Measurements from ENCODE around the gene SEC22B.
"Not testable (repeated sequence)": the region's sequence is repeated elsewhere in the genome, so short reads cannot be mapped to it uniquely, and the experiment has no call there.

- not testable (repeated sequence) for TF ChIP-seq PATZ1 (CRISPR knock-in tag; IDR thresholded peaks at IDR 0.05; ENCODE audit: borderline replicate concordance); ZFP30 (CRISPR knock-in tag; IDR thresholded peaks at IDR 0.05); ARNTL (CRISPR knock-in tag; IDR thresholded peaks at IDR 0.05; ENCODE audit: borderline replicate concordance, low read depth); SNAI2 (CRISPR knock-in tag; IDR thresholded peaks at IDR 0.05); ZNF8 (CRISPR knock-in tag; IDR thresholded peaks at IDR 0.05); GLIS3 (CRISPR knock-in tag; IDR thresholded peaks at IDR 0.05)
- TF ChIP-seq, protein P1, sequence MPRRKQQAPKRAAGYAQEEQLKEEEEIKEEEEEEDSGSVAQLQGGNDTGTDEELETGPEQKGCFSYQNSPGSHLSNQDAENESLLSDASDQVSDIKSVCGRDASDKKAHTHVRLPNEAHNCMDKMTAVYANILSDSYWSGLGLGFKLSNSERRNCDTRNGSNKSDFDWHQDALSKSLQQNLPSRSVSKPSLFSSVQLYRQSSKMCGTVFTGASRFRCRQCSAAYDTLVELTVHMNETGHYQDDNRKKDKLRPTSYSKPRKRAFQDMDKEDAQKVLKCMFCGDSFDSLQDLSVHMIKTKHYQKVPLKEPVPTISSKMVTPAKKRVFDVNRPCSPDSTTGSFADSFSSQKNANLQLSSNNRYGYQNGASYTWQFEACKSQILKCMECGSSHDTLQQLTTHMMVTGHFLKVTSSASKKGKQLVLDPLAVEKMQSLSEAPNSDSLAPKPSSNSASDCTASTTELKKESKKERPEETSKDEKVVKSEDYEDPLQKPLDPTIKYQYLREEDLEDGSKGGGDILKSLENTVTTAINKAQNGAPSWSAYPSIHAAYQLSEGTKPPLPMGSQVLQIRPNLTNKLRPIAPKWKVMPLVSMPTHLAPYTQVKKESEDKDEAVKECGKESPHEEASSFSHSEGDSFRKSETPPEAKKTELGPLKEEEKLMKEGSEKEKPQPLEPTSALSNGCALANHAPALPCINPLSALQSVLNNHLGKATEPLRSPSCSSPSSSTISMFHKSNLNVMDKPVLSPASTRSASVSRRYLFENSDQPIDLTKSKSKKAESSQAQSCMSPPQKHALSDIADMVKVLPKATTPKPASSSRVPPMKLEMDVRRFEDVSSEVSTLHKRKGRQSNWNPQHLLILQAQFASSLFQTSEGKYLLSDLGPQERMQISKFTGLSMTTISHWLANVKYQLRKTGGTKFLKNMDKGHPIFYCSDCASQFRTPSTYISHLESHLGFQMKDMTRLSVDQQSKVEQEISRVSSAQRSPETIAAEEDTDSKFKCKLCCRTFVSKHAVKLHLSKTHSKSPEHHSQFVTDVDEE (CRISPR knock-in tag; IDR thresholded peaks at IDR 0.05) = not testable (repeated sequence)
Observed at GRCh38 chr1:120158495-120158894, 17.8 kb downstream of the SEC22B start.

Measured in SK-N-SH treated with all-trans-retinoic acid at 6 μM for 48 hours (cell line).